Sigmoid colon (tissue), 7 donors: ENCODE data around the gene OASL. TPM values are rescaled to one million over a fixed set of nuclear protein-coding genes. Genes with fewer than 3 reads are reported as not detected.

ENCODE experiments used
- polyA plus RNA-seq, 3 donors: library from polyadenylated mRNA; stranded (reverse); fragments of 200-250 nt; gene quantifications; one replicate each; pipeline ENCODE4 v1.2.3, GENCODE V29; 2013
- small RNA-seq, 3 donors: library from RNA; depleted of rRNA; stranded (forward); fragments of <200 nt; gene quantifications; one replicate each; pipeline ENCODE3, GENCODE V24; 2016
- total RNA-seq, 4 donors: library from RNA; depleted of rRNA; stranded (reverse); fragments of >200 nt; gene quantifications; one replicate each; pipeline ENCODE4 v1.1.0, GENCODE V29; 2016
- donor health status: healthy with polysubstance abuse.
- donor health status: Bipolar disorder and iron deficiency.
- donor health status: healthy.

The OASL gene
- total and polyA plus RNA-seq, 7 donors = under 0.01 to 57.6 (median 10.8) TPM; not detected in 2

Small RNA genes within 50 kb of the gene (small RNA-seq; reads per million reads assigned to genes)
- gene AC079602.2 = 0 to 0.11 (median 0) reads per million in 3 donors

Other genes with a start within 250 kb of the OASL start
- gene SPPL3, start 134.9 kb downstream of the OASL start, total RNA-seq = 10 to 100 TPM; 17.1 to 28.0 (median 19.3) TPM
- gene SPPL3, start 134.9 kb downstream of the OASL start, polyA plus RNA-seq = 10 to 100 TPM in 2 of 3 donors, 1 to 10 TPM in 1; 8.6 to 24.7 (median 12.6) TPM
- gene HNF1A, start 60.7 kb downstream of the OASL start, total RNA-seq = under 1 TPM in 3 of 4 donors, not detected in 1; under 0.01 to 0.16 (median 0.14) TPM
- 10 to 100 TPM; 12.0 to 13.2 (median 13.2) TPM for gene HNF1A, start 60.7 kb downstream of the OASL start, polyA plus RNA-seq
- gene C12orf43, start 22.8 kb downstream of the OASL start, total RNA-seq = 10 to 100 TPM; 12.5 to 25.8 (median 14.5) TPM
- gene C12orf43, start 22.8 kb downstream of the OASL start, polyA plus RNA-seq = 10 to 100 TPM in 1 of 3 donors, 1 to 10 TPM in 2; 7.9 to 11.6 (median 8.4) TPM
- 1 to 10 TPM; 3.9 to 8.0 (median 5.0) TPM for gene P2RX7, start 93.6 kb upstream of the OASL start, total RNA-seq
- 1 to 10 TPM in 2 of 3 donors, under 1 TPM in 1; 0.60 to 1.9 (median 1.4) TPM for gene P2RX7, start 93.6 kb upstream of the OASL start, polyA plus RNA-seq
- gene P2RX4, start 170.9 kb upstream of the OASL start, total RNA-seq = 10 to 100 TPM; 26.0 to 36.9 (median 33.6) TPM
- 10 to 100 TPM; 37.9 to 84.4 (median 53.5) TPM for gene P2RX4, start 170.9 kb upstream of the OASL start, polyA plus RNA-seq